ENCODE data around the gene NANOGP8. TPM values are rescaled to one million over a fixed set of nuclear protein-coding genes. Genes with fewer than 3 reads are reported as not detected.

The NANOGP8 gene
- total RNA-seq, 2 donors from 2014 or later, result 1.6 TPM; not detected in 1

DNA sequence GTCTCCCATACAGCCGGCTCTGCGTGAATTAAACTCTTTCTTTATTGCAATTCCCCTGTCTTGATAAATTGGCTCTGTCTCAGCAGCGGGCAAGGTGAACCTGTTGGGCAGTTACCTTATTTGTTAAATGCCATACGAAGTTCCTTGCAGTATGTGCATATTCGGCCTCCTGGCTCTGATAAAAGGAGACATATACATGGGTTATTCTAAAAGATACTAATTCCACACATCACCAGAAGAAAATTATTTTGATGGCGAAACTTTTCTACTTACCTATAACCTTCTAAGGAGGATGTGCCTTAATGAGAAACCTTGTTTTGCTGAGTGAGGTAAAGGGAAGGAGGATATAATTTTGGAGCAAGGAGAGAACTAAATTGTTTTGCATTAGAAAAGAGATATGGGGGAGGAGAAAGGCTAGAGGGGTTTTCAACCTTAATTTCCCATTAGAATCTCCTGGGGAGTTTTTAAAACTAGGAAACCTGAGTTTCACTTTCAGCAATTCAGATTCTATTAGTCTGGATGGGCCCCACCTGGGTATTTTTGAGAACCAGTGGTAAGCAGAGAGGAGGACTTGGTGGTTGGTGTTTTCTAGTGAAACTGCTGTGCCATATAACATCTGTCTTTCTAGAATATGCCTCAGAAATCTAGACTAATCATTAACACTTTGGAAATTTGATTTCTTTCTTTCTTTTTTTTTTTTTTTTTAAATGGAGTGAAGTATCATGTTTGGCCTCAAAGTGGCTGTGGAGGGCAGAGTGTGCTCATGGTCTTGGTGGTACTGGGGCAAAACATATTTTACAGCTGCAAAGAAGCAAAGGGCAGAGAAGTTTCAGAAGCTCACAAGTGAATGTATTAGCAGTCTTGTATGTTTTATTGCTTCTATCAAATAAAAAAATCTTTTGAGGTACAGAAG, 23.0 kb downstream of the NANOGP8 start:
- 77 to 85% methylated on average over 6 of the region's 6 CpGs for WGBS, 2 donors
- no peak overlapping the region for H3K27ac ChIP-seq
- DNase-seq (no peak), ATAC-seq (no peak)
- no peaks in the 10 kb centered on the region for H3K36me3 ChIP-seq (replicated peaks in 1 of 2; ENCODE audit: insufficient read depth in 1 of 2, low read depth in 2 of 2)
- intact Hi-C loops (cut with DNase I), result no loop called here
- H3K9me3 ChIP-seq, result no peaks in the 10 kb centered on the region
- H3K27me3 ChIP-seq, result no peaks in the 10 kb centered on the region
- TF ChIP-seq, protein P1, sequence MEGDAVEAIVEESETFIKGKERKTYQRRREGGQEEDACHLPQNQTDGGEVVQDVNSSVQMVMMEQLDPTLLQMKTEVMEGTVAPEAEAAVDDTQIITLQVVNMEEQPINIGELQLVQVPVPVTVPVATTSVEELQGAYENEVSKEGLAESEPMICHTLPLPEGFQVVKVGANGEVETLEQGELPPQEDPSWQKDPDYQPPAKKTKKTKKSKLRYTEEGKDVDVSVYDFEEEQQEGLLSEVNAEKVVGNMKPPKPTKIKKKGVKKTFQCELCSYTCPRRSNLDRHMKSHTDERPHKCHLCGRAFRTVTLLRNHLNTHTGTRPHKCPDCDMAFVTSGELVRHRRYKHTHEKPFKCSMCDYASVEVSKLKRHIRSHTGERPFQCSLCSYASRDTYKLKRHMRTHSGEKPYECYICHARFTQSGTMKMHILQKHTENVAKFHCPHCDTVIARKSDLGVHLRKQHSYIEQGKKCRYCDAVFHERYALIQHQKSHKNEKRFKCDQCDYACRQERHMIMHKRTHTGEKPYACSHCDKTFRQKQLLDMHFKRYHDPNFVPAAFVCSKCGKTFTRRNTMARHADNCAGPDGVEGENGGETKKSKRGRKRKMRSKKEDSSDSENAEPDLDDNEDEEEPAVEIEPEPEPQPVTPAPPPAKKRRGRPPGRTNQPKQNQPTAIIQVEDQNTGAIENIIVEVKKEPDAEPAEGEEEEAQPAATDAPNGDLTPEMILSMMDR (IDR thresholded peaks at IDR 0.05), result no peak
- no peak for TF ChIP-seq POLR2A (IDR thresholded peaks at IDR 0.05)
- H3K4me3 ChIP-seq, result no peak overlapping the region
- H3K4me1 ChIP-seq, result no peaks in the 10 kb centered on the region

DNA sequence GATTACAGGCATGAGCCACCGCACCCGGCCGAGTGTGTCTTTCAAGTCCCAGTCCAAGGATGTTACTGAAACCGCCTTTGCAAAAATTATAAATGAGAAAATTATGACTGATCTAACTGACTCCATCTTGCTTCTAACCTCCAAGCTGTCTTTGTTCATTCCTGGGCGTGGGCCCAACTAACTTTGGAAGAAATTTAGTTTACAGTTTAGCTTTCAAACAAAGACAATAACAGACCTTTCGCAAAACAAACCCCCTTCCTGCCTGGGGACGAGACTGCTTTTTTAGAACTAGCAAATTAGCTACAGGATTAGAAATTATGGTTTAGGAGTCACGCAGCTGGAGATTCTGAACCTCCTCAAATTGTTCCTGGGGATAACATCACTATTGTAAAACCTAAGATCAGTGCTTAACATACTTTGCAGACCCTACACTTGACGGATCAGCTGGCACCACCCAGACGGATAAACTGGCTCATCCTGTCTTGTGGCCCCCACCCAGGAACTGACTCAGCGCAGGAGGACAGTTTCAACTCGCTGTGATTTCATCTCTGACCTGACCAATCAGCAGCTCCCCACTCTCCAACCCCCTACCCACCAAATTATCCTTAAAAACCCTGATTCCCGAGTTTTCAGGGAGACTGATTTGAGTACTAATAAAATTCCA, 23.8 kb downstream of the NANOGP8 start:
- no peak for ATAC-seq

DNA sequence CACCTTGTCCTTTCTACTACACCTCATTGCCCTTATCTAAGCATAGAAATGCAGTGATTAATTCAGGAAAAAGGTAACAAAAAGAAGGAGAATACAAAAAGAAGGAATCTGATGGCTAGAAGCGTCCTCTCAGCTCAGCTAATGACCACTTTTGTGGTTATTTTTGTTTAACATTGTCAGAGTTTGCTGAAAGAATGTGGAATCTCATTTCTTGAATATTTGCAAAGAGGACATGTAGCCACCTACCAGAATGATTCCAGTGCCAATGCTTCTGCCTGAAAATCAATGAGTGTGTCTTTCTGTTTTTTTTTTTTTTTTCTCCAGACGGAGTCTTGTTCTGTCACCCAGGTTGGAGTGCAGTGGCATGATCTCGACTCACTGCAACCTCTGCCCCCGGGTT, 24.5 kb downstream of the NANOGP8 start:
- Histone ChIP-seq H3K27ac (no peak overlapping the region), H3K9me3 (no peaks in the 10 kb centered on the region), H3K4me1 (no peaks in the 10 kb centered on the region), H3K4me3 (no peak overlapping the region), H3K36me3 (replicated peaks in 1 of 2; ENCODE audit: insufficient read depth in 1 of 2, low read depth in 2 of 2) (no peaks in the 10 kb centered on the region), H3K27me3 (no peaks in the 10 kb centered on the region)
- TF ChIP-seq, protein P1 (IDR thresholded peaks at IDR 0.05), result no peak
- TF ChIP-seq POLR2A (IDR thresholded peaks at IDR 0.05), result no peak
- DNase-seq (no peak), ATAC-seq (no peak)
- intact Hi-C loops (cut with DNase I), result no loop called here
- 72 to 92% methylated on average over 4 of the region's 4 CpGs for WGBS, 2 donors

More for the DNA sequence above, 23.8 kb downstream of the NANOGP8 start:
- no peak for DNase-seq
- H3K27ac ChIP-seq, result no peak overlapping the region
- no peaks in the 10 kb centered on the region for H3K36me3 ChIP-seq (replicated peaks in 1 of 2; ENCODE audit: insufficient read depth in 1 of 2, low read depth in 2 of 2)
- TF ChIP-seq, protein P1 (IDR thresholded peaks at IDR 0.05), result no peak
- TF ChIP-seq POLR2A (IDR thresholded peaks at IDR 0.05), result no peak
- H3K4me3 ChIP-seq, result no peak overlapping the region
- intact Hi-C loops (cut with DNase I), result no loop called here
- WGBS, 2 donors, result 75 to 84% methylated on average over 13 of the region's 13 CpGs
- no peaks in the 10 kb centered on the region for H3K4me1 ChIP-seq
- no peaks in the 10 kb centered on the region for H3K9me3 ChIP-seq
- no peaks in the 10 kb centered on the region for H3K27me3 ChIP-seq

DNA sequence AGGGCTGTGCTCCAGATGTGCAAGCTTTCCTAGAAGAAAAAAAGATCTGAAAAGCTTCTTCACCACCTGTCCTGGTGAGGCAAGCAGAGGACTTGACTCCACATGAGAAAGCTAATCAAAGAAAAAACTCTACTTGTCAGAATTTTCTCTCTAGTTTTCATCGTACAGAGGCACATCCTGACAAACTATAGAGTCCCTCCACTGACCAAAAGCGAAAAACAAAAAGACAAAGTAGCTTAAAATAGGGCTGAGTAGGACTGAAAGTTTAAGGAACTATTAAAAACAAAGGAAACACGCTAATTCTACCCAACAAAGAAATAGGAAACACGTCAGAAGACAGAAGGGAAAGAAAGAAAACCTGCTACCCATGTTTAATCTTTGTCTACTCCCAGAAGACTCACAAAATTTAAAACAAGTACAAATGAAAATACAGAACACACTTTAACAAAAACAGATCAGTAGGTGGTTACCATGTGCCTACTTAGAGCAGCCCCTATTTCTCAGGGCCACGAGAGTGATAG, 26.5 kb downstream of the NANOGP8 start:
- no peak for ATAC-seq
- TF ChIP-seq, protein P1 (IDR thresholded peaks at IDR 0.05), result no peak
- no peak for TF ChIP-seq POLR2A (IDR thresholded peaks at IDR 0.05)
- intact Hi-C loops (cut with DNase I), result no loop called here
- Histone ChIP-seq H3K36me3 (replicated peaks in 1 of 2; ENCODE audit: insufficient read depth in 1 of 2, low read depth in 2 of 2) (no peaks in the 10 kb centered on the region), H3K4me3 (no peak overlapping the region), H3K27me3 (no peaks in the 10 kb centered on the region), H3K4me1 (no peaks in the 10 kb centered on the region), H3K27ac (no peak overlapping the region), H3K9me3 (no peaks in the 10 kb centered on the region)
- no peak for DNase-seq
- WGBS, 2 donors, result 58 to 67% methylated on average over 5 of the region's 5 CpGs

All from body of pancreas (tissue), 4 donors.